Transverse colon (tissue), 4 donors: ENCODE measurements around the gene WBP2NL. TPM values are rescaled to one million over a fixed set of nuclear protein-coding genes. Genes with fewer than 3 reads are reported as not detected.

Experiments used
- DNase-seq: peaks from one replicate; pipeline ENCODE4 v3.0.0-alpha.2; 2019
- H3K27ac ChIP-seq, 4 donors: fragments of 200-600 bp; sonication (generic); 2 replicates each; pipeline ENCODE4 v1.5.1; 2016 to 2018; ENCODE audit warnings: inconsistent platforms in 4 of 4
- H3K27me3 ChIP-seq: fragments of 200-600 bp; sonication (generic); 2 replicates; pipeline ENCODE4 v1.5.1; 2017; ENCODE audit warnings: inconsistent platforms
- H3K36me3 ChIP-seq, 4 donors: fragments of 200-600 bp; sonication (generic); 2 replicates each; pipeline ENCODE4 v1.5.1; 2017 to 2019; ENCODE audit warnings: inconsistent platforms in 4 of 4
- H3K4me1 ChIP-seq, 4 donors: fragments of 200-600 bp; sonication (generic); 2 replicates each; pipeline ENCODE4 v1.5.1; 2017 to 2020; ENCODE audit warnings: inconsistent platforms in 4 of 4
- H3K4me3 ChIP-seq, 4 donors: fragments of 200-600 bp; sonication (generic); 1 replicate in 1 of 4; 2 replicates in 3 of 4; pipeline versions ENCODE4 v1.5.1 to v1.6.1; 2017 to 2019; ENCODE audit warnings: inconsistent platforms in 4 of 4
- H3K9me3 ChIP-seq, 2 donors: fragments of 200-600 bp; sonication (generic); 2 replicates each; pipeline ENCODE4 v1.5.1; 2017 to 2019; ENCODE audit warnings: inconsistent platforms in 2 of 2
- CTCF ChIP-seq, 5 experiments: fragments of 200-600 bp in 3 of 5; fragments of 450-650 bp in 2 of 5; sonication (generic) in 3 of 5; IDR thresholded peaks; 1 replicate in 2 of 5; 2 replicates in 3 of 5; pipeline ENCODE4 v1.5.1; 2016 to 2017; ENCODE audit warnings: antibody characterized with exemption in 5 of 5, inconsistent platforms in 3 of 5, mild to moderate bottlenecking in 2 of 5, moderate library complexity in 1 of 5
- EP300 ChIP-seq: sonication (generic); formaldehyde crosslinking; IDR thresholded peaks from one replicate; pipeline ENCODE4 v1.6.1; 2017; ENCODE audit warnings: antibody characterized with exemption, low read depth
- POLR2A ChIP-seq: fragments of 450-650 bp; IDR thresholded peaks from one replicate; pipeline ENCODE4 v1.6.1; 2016; ENCODE audit warnings: antibody characterized with exemption, mild to moderate bottlenecking, moderate library complexity
- POLR2AphosphoS5 ChIP-seq, 3 donors: sonication (generic); formaldehyde crosslinking; IDR thresholded peaks; one replicate each; pipeline ENCODE4 v1.6.1; 2016; ENCODE audit warnings: antibody characterized with exemption in 3 of 3
- WGBS, 2 donors: methylation state at CpG; one replicate each; pipeline ENCODE4 v1.1.5; 2018; ENCODE audit warnings: low coverage in 1 of 2; 5-methylcytosine and 5-hydroxymethylcytosine counted together
- in situ Hi-C, 4 donors: fragments of 200-750 bp; cut with MboI; loops; one replicate each; pipeline versions ENCODE4 v1.15.0 to v1.15.1; 2017; ENCODE audit warnings: low sequenced_read_pairs in 3 of 4, low pct_ligation_motif_present in 1 of 4, low pct_unique_long_range_greater_than_20kb in 1 of 4
- intact Hi-C: fragments of 100-400 bp; cut with DNase I; formaldehyde crosslinking; loops from one replicate; pipeline ENCODE4 v1.15.1; 2023; ENCODE audit warnings: low total_unique reads
- total RNA-seq, 4 donors: library from RNA; depleted of rRNA; stranded (reverse); fragments of >200 nt; gene quantifications; one replicate each; pipeline ENCODE4 v1.1.0, GENCODE V29; 2016

WBP2NL gene
- total RNA-seq, 4 donors from 2014 or later, result 0.96 to 12.0 (median 3.5) TPM; not detected in 1

- no peaks in the 10 kb centered on the region for H3K36me3 ChIP-seq
- intact Hi-C loops (no loop called here), in situ Hi-C loops (no loop called here)
- H3K9me3 ChIP-seq, result peaks cover 11 to 27% of the 10 kb centered on the region in 2 donors
- no peak overlapping the region for H3K27ac ChIP-seq
- no peak for DNase-seq
- H3K4me3 ChIP-seq, result no peak overlapping the region
- no peaks in the 10 kb centered on the region for H3K27me3 ChIP-seq
- WGBS, 2 donors, result 88 to 100% methylated on average over 2 to 7 of the region's 7 CpGs
- TF ChIP-seq CTCF (IDR thresholded peaks at IDR 0.05) (no peak), EP300 (no peak), POLR2A (no peak), POLR2AphosphoS5 (IDR thresholded peaks at IDR 0.05) (no peak)
- H3K4me1 ChIP-seq, result no peaks in the 10 kb centered on the region
Measured at GRCh38 chr22:42010778-42011177, 12.2 kb downstream of the WBP2NL start.

GRCh38 chr22:42013385-42013784, 14.8 kb downstream of the WBP2NL start:
- H3K4me3 ChIP-seq, result no peak overlapping the region
- DNase-seq, result no peak
- H3K27me3 ChIP-seq, result no peaks in the 10 kb centered on the region
- TF ChIP-seq POLR2A (no peak), POLR2AphosphoS5 (IDR thresholded peaks at IDR 0.05) (no peak), EP300 (no peak), CTCF (IDR thresholded peaks at IDR 0.05) (no peak)
- in situ Hi-C loops, result no loop called here
- H3K36me3 ChIP-seq, result no peaks in the 10 kb centered on the region
- peaks cover 9 to 27% of the 10 kb centered on the region in 2 donors for H3K9me3 ChIP-seq
- no peak overlapping the region for H3K27ac ChIP-seq
- 44 to 79% methylated on average over 3 to 4 of the region's 4 CpGs for WGBS, 2 donors
- intact Hi-C loops, result no loop called here
- H3K4me1 ChIP-seq, result no peaks in the 10 kb centered on the region

DNA sequence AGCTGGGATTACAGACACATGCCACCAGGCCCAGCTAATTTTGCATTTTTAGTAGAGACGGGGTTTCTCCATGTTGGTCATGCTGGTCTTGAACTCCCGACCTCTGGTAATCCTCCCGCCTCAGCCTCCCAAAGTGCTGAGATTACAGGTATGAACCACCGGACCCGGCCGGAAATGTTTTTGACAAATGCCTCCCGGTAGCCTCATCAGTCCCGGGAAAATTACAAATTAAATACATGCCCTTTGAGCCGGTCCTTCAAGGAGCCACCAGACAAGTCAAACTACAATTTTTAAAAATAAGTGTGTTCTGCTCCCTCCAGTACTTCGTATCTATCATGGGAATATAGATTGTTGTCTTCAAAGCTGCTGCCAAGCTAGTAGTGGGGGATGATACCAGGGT, 17.5 kb downstream of the WBP2NL start:
- Histone ChIP-seq H3K27ac (no peak overlapping the region), H3K4me1 (no peaks in the 10 kb centered on the region), H3K9me3 (peaks cover 0 to 7% of the 10 kb centered on the region in 2 donors), H3K4me3 (no peak overlapping the region), H3K36me3 (no peaks in the 10 kb centered on the region), H3K27me3 (no peaks in the 10 kb centered on the region)
- TF ChIP-seq EP300, result no peak
- TF ChIP-seq POLR2AphosphoS5 (IDR thresholded peaks at IDR 0.05), result no peak
- in situ Hi-C loops, result no loop called here
- WGBS, 2 donors, result 60 to 80% methylated on average over 1 to 10 of the region's 10 CpGs
- intact Hi-C loops, result no loop called here
- no peak for DNase-seq

- H3K36me3 ChIP-seq, result no peaks in the 10 kb centered on the region
- WGBS, 2 donors, result 65% methylated on average over 1 of the region's 1 CpG; no CpG with 5 or more reads in 1 of the 2 donors
Measured at GRCh38 chr22:42018224-42018623, 19.6 kb downstream of the WBP2NL start.

More at GRCh38 chr22:42018224-42018623, 19.6 kb downstream of the WBP2NL start:
- no peak for DNase-seq
- H3K4me3 ChIP-seq, result no peak overlapping the region
- TF ChIP-seq CTCF (IDR thresholded peaks at IDR 0.05), result no peak
- no peak for TF ChIP-seq POLR2AphosphoS5 (IDR thresholded peaks at IDR 0.05)
- no peak for TF ChIP-seq EP300
- no peak for TF ChIP-seq POLR2A
- no peaks in the 10 kb centered on the region for H3K9me3 ChIP-seq
- in situ Hi-C loops (no loop called here), intact Hi-C loops (no loop called here)
- H3K27me3 ChIP-seq, result no peaks in the 10 kb centered on the region
- H3K27ac ChIP-seq, result no peak overlapping the region
- H3K4me1 ChIP-seq, result peaks cover 0 to 9% (median 4%) of the 10 kb centered on the region in 4 donors
